H1 (cell line): ENCODE results near the gene RTCB. TPM values are rescaled to one million over a fixed set of nuclear protein-coding genes. Genes with fewer than 3 reads are reported as not detected.

Source experiments
- CTCF ChIA-PET: fragments of 300-600 bp; sonication (Branson Sonifier 250); formaldehyde crosslinking; loops from one replicate; lab custom pipeline; 2021; ENCODE audit not compliant: partially characterized antibody; lab: Charles Lee
- POLR2A ChIA-PET: fragments of 300-600 bp; sonication (Branson Sonifier 250); formaldehyde crosslinking; loops from one replicate; lab custom pipeline; 2021; ENCODE audit warnings: inconsistent platforms; ENCODE audit not compliant: partially characterized antibody; lab: Charles Lee
- DNase-seq, 2 experiments: peaks; one replicate each; pipeline versions ENCODE4 v3.0.0 to v3.0.0-alpha.2; 2010 to 2022; ENCODE audit warnings: low spot score in 2 of 2, low read depth in 1 of 2, mixed read lengths in 1 of 2
- FAIRE-seq: peaks from 2 replicates; lab custom pipeline; 2011; peaks lifted over from hg19 to GRCh38; lab: Jason Lieb, UNC
- H2AFZ ChIP-seq: 2 replicates; pipeline ENCODE4 v1.8.1; 2012; ENCODE audit warnings: low read length, inconsistent platforms
- H2AK5ac ChIP-seq: 2 replicates; pipeline ENCODE4 v1.6.1; 2013; ENCODE audit warnings: low read depth, low read length
- H2BK120ac ChIP-seq: replicated peaks from 2 replicates; pipeline ENCODE3; 2013; ENCODE audit warnings: low read depth, low read length, inconsistent platforms
- H2BK12ac ChIP-seq: 2 replicates; pipeline ENCODE4 v1.6.1; 2013; ENCODE audit warnings: low read depth, low read length
- H2BK15ac ChIP-seq: 2 replicates; pipeline ENCODE4 v1.6.1; 2013; ENCODE audit warnings: low read length
- H2BK20ac ChIP-seq: 2 replicates; pipeline ENCODE4 v1.6.1; 2013; ENCODE audit warnings: low read length
- H2BK5ac ChIP-seq: 2 replicates; pipeline ENCODE4 v1.6.1; 2013; ENCODE audit warnings: low read depth, low read length
- H3K14ac ChIP-seq: 2 replicates; pipeline ENCODE4 v1.6.1; 2013; ENCODE audit warnings: inconsistent platforms; ENCODE audit not compliant: insufficient read length
- H3K18ac ChIP-seq: 2 replicates; pipeline ENCODE4 v1.6.1; 2013; ENCODE audit warnings: low read length; ENCODE audit errors: extremely low read depth
- H3K23ac ChIP-seq: 2 replicates; pipeline ENCODE4 v1.6.1; 2013; ENCODE audit warnings: inconsistent platforms; ENCODE audit not compliant: insufficient read length
- H3K23me2 ChIP-seq: 2 replicates; pipeline ENCODE4 v1.6.1; 2013; ENCODE audit warnings: low read depth, low read length
- H3K27ac ChIP-seq: 2 replicates; pipeline ENCODE4 v1.6.1; 2011; ENCODE audit warnings: low read depth, low read length, inconsistent platforms
- H3K27me3 ChIP-seq, 4 experiments: replicated peaks in 1 of 4; 1 replicate in 1 of 4; 2 replicates in 3 of 4; pipeline versions ENCODE4 v1.6.1 to v1.8.1; 2011 to 2013; ENCODE audit warnings: low read length in 3 of 4, mild to moderate bottlenecking in 3 of 4, inconsistent platforms in 2 of 4, mixed read lengths in 2 of 4, moderate library complexity in 1 of 4; ENCODE audit not compliant: control insufficient read depth in 3 of 4, insufficient read depth in 3 of 4; ENCODE audit errors: extremely low read depth in 1 of 4
- H3K36me3 ChIP-seq, 4 experiments: 2 replicates each; pipeline versions ENCODE4 v1.6.1 to v1.8.1; 2011 to 2013; ENCODE audit warnings: mild to moderate bottlenecking in 4 of 4, low read length in 3 of 4, moderate library complexity in 2 of 4, control low read depth in 1 of 4, inconsistent platforms in 1 of 4; ENCODE audit not compliant: insufficient read depth in 4 of 4, control insufficient read depth in 2 of 4
- H3K4ac ChIP-seq: replicated peaks from 2 replicates; pipeline ENCODE3; 2013; ENCODE audit warnings: low read length, low read depth, mixed read lengths, inconsistent platforms; ENCODE audit not compliant: insufficient read length
- H3K4me1 ChIP-seq, 4 experiments: replicated peaks in 1 of 4; 1 replicate in 1 of 4; 2 replicates in 3 of 4; pipeline versions ENCODE4 v1.6.1 to v1.8.1; 2011 to 2013; ENCODE audit warnings: low read length in 3 of 4, inconsistent platforms in 2 of 4, mixed read lengths in 1 of 4; ENCODE audit not compliant: insufficient read depth in 4 of 4, control insufficient read depth in 3 of 4
- H3K4me2 ChIP-seq, 2 experiments: 2 replicates each; pipeline versions ENCODE4 v1.6.1 to v1.8.1; 2011 to 2013; ENCODE audit warnings: low read depth in 2 of 2, low read length in 2 of 2, control low read depth in 1 of 2, inconsistent platforms in 1 of 2, mild to moderate bottlenecking in 1 of 2; ENCODE audit not compliant: insufficient read depth in 1 of 2
- H3K4me3 ChIP-seq, 4 experiments: fragments of 200-600, 300-600 bp in 1 of 4; sonication (generic), shearing (Covaris generic), sonication (Bioruptor Twin) in 1 of 4; 2 replicates each; pipeline versions ENCODE4 v1.5.1 to v1.8.1; 2011 to 2016; ENCODE audit warnings: low read length in 4 of 4, low read depth in 3 of 4, control low read depth in 2 of 4, inconsistent platforms in 2 of 4, mild to moderate bottlenecking in 2 of 4, mixed read lengths in 1 of 4, moderate library complexity in 1 of 4; ENCODE audit not compliant: insufficient read depth in 2 of 4; ENCODE audit errors: extremely low read depth in 1 of 4
- H3K56ac ChIP-seq: replicated peaks from 2 replicates; pipeline ENCODE3; 2013; ENCODE audit warnings: low read depth, mild to moderate bottlenecking, mixed read lengths, low read length, inconsistent platforms; ENCODE audit not compliant: insufficient read length
- H3K79me1 ChIP-seq: 2 replicates; pipeline ENCODE4 v1.6.1; 2013; ENCODE audit warnings: low read depth, low read length, control low read depth
- H3K79me2 ChIP-seq, 2 experiments: 2 replicates each; pipeline versions ENCODE4 v1.6.1 to v1.8.1; 2012 to 2013; ENCODE audit warnings: low read length in 2 of 2, mild to moderate bottlenecking in 2 of 2, inconsistent platforms in 1 of 2; ENCODE audit not compliant: insufficient read depth in 2 of 2, control insufficient read depth in 1 of 2
- H3K9ac ChIP-seq, 4 experiments: replicated peaks in 1 of 4; 1 replicate in 1 of 4; 2 replicates in 3 of 4; pipeline versions ENCODE4 v1.6.1 to v1.8.1; 2011 to 2013; ENCODE audit warnings: low read depth in 3 of 4, low read length in 3 of 4, control low read depth in 2 of 4, mild to moderate bottlenecking in 2 of 4, moderate library complexity in 2 of 4, inconsistent platforms in 1 of 4; ENCODE audit errors: extremely low read depth in 1 of 4
- H3K9me3 ChIP-seq, 2 experiments: 2 replicates each; pipeline versions ENCODE4 v1.6.1 to v1.8.1; 2012 to 2013; ENCODE audit warnings: mild to moderate bottlenecking in 2 of 2, moderate library complexity in 2 of 2, control low read depth in 1 of 2, inconsistent platforms in 1 of 2, low read depth in 1 of 2, low read length in 1 of 2, mixed read lengths in 1 of 2; ENCODE audit not compliant: insufficient read depth in 2 of 2
- H4K20me1 ChIP-seq, 2 experiments: replicated peaks in 1 of 2; 2 replicates each; pipeline versions ENCODE3 to v1.8.1; 2011 to 2013; ENCODE audit warnings: inconsistent platforms in 2 of 2, low read length in 2 of 2, mild to moderate bottlenecking in 1 of 2; ENCODE audit not compliant: insufficient read depth in 2 of 2, control insufficient read depth in 1 of 2
- H4K5ac ChIP-seq: 2 replicates; pipeline ENCODE4 v1.6.1; 2013; ENCODE audit warnings: low read length, low read depth, mixed read lengths, inconsistent platforms; ENCODE audit not compliant: insufficient read length
- H4K8ac ChIP-seq: 2 replicates; pipeline ENCODE4 v1.8.0; 2013; ENCODE audit warnings: mild to moderate bottlenecking, moderate library complexity, low read length, inconsistent platforms; ENCODE audit not compliant: insufficient read depth; ENCODE audit errors: extremely low read depth
- H4K91ac ChIP-seq: replicated peaks from 2 replicates; pipeline ENCODE3; 2013; ENCODE audit warnings: low read length, mixed read lengths, inconsistent platforms; ENCODE audit not compliant: insufficient read length
- ASH2L ChIP-seq: fragments of 200-600, 300-600 bp; sonication (generic); IDR thresholded peaks from one replicate; pipeline ENCODE4 v1.7.1; 2017; ENCODE audit warnings: low read length
- CHD1 ChIP-seq: IDR thresholded peaks from 2 replicates; pipeline ENCODE4 v1.6.1; 2012; ENCODE audit warnings: low read depth, low read length, improper control_type of control experiment
- EP300 ChIP-seq, 2 experiments: IDR thresholded peaks; 1 replicate in 1 of 2; 2 replicates in 1 of 2; pipeline ENCODE4 v1.6.1; 2011 to 2012; ENCODE audit warnings: low read depth in 2 of 2, low read length in 2 of 2, mild to moderate bottlenecking in 2 of 2, borderline replicate concordance in 1 of 2, inconsistent platforms in 1 of 2, moderate library complexity in 1 of 2
- EZH2 ChIP-seq: fragments of 200-600 bp; sonication (generic); IDR thresholded peaks from 2 replicates; pipeline ENCODE4 v1.7.1; 2012; ENCODE audit warnings: low read depth, mild to moderate bottlenecking, moderate library complexity, low read length, inconsistent platforms; ENCODE audit not compliant: severe bottlenecking
- KDM4A ChIP-seq: IDR thresholded peaks from one replicate; pipeline ENCODE4 v1.7.1; 2012; ENCODE audit warnings: low read depth, mild to moderate bottlenecking, moderate library complexity, low read length, inconsistent platforms; ENCODE audit not compliant: severe bottlenecking
- RXRA ChIP-seq: IDR thresholded peaks from 2 replicates; pipeline ENCODE4 v1.6.1; 2011; ENCODE audit warnings: low read depth, mild to moderate bottlenecking, low read length, moderate library complexity; ENCODE audit not compliant: insufficient read depth
- SIRT6 ChIP-seq: IDR thresholded peaks from one replicate; pipeline ENCODE4 v1.7.1; 2012; ENCODE audit warnings: low read length, inconsistent platforms
- SP4 ChIP-seq: IDR thresholded peaks from 2 replicates; pipeline ENCODE4 v1.6.1; 2012; ENCODE audit warnings: low read length, inconsistent platforms
- TCF12 ChIP-seq: IDR thresholded peaks from 2 replicates; pipeline ENCODE4 v1.6.1; 2011; ENCODE audit warnings: low read depth, mild to moderate bottlenecking, low read length
- WGBS, 2 experiments: shearing (Covaris generic) in 1 of 2; methylation state at CpG; one replicate each; pipeline versions ENCODE4 v1.1.6 to v1.1.7; 2013 to 2015; ENCODE audit warnings: low lambda C conversion rate in 2 of 2, mixed read lengths in 2 of 2, inconsistent platforms in 1 of 2, low coverage in 1 of 2, missing lambda C conversion rate in 1 of 2; ENCODE audit not compliant: insufficient replicate concordance in 2 of 2, insufficient coverage in 1 of 2, insufficient read length in 1 of 2; ENCODE audit errors: extremely low coverage in 1 of 2, missing lambda C conversion rate in 1 of 2; 5-methylcytosine and 5-hydroxymethylcytosine counted together
- polyA plus RNA-seq, 7 experiments: library from polyadenylated mRNA; depleted of rRNA in 3 of 7; stranded (reverse) in 5 of 7; unstranded in 2 of 7; fragments of >200 nt in 5 of 7; fragments of 200-250 nt in 2 of 7; gene quantifications; 1 replicate in 5 of 7; 2 replicates in 1 of 7; 4 replicates in 1 of 7; pipeline versions ENCODE4 v1.2.1 to v1.2.3, GENCODE V29; 2011 to 2013; ENCODE audit warnings: missing spikeins in 2 of 7, mixed read lengths in 2 of 7
- total RNA-seq: library from RNA; stranded (reverse); fragmentation: NEBNext Ultra II Directional; extraction: Animal tissue kit (Norgen Biotek cat#: 25700); gene quantifications from 2 replicates; pipeline ENCODE4 v1.2.1, GENCODE V29; 2021
- TF ChIP-seq, protein P1 (sequence below): IDR thresholded peaks from 2 replicates; pipeline ENCODE4 v1.6.1; 2011; ENCODE audit warnings: low read length, improper control_type of control experiment
- TF ChIP-seq, protein P2 (sequence below): IDR thresholded peaks from 2 replicates; pipeline ENCODE4 v1.6.1; 2012; ENCODE audit warnings: low read length, inconsistent platforms

RTCB gene
- total and polyA plus RNA-seq, 2 of the 8 experiments (the other 6 are each of a cell fraction or from before 2014, with no cell fraction given), result 104 to 114 TPM

DNA sequence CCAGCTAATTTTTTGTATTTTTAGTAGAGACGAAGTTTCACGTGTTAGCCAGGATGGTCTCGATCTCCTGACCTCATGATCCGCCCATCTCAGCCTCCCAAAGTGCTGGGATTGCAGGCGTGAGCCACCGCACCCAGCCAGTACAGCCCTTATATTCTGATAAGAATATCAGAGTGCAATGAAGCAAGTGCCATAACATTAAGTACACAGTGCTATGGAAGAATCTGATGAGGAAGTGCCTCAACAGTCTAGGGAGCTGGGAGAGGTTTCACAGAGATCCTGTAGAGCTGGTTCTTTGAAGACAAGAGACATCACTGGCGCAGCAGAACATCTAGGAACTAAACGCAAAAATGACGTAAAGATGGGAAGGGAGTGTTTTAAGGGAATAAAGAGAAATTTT is 2.1 kb downstream of the RTCB start:
- no peak overlapping the region for H4K91ac ChIP-seq
- no peak overlapping the region for H2BK5ac ChIP-seq
- no peak overlapping the region for H3K9ac ChIP-seq
- no peaks in the 10 kb centered on the region for H3K9me3 ChIP-seq
- 84% methylated on average over 9 of the region's 9 CpGs; no CpG with 5 or more reads in 1 of the 2 experiments for WGBS, 2 experiments
- no peak overlapping the region for H2BK12ac ChIP-seq
- H3K23ac ChIP-seq, result no peak overlapping the region
- H3K36me3 ChIP-seq, result peaks cover 10 to 38% (median 29%) of the 10 kb centered on the region in 4 experiments
- no peak overlapping the region for H2AFZ ChIP-seq
- no peak overlapping the region for H3K18ac ChIP-seq
- no peak overlapping the region for H3K56ac ChIP-seq
- H3K23me2 ChIP-seq, result peaks cover 3% of the 10 kb centered on the region; the same call in 1 of the 2 replicates
- DNase-seq (no peak), FAIRE-seq (no peak)
- CTCF ChIA-PET, result interaction anchor here (0.8 to 2.8 kb wide), 3 partner anchors 20 to 61 kb away, joined by 3 to 9 read pairs (median 3); no protein-coding TSS in a partner anchor
- H2BK15ac ChIP-seq, result no peak overlapping the region
- H3K79me2 ChIP-seq, result peaks cover 13 to 23% of the 10 kb centered on the region in 2 experiments
- no peak overlapping the region for H3K27ac ChIP-seq
- no peak overlapping the region; a peak in 1 of 4 replicates for H3K4me2 ChIP-seq
- no peak overlapping the region for H2AK5ac ChIP-seq
- H3K4me3 ChIP-seq, result no peak overlapping the region
- H4K5ac ChIP-seq, result no peak overlapping the region
- H4K20me1 ChIP-seq, result peaks cover 2 to 4% of the 10 kb centered on the region in 2 experiments
- H3K79me1 ChIP-seq, result peaks cover 3% of the 10 kb centered on the region; the same call in 1 of the 2 replicates
- no peak overlapping the region for H2BK120ac ChIP-seq
- no peak overlapping the region for H3K4ac ChIP-seq
- no peaks in the 10 kb centered on the region; a peak in 1 of 7 replicates for H3K27me3 ChIP-seq
- no peak overlapping the region for H2BK20ac ChIP-seq
- POLR2A ChIA-PET, result interaction anchor here (0.6 to 1.1 kb wide), 2 partner anchors 10 to 25 kb away, joined by 3 read pairs; no protein-coding TSS in a partner anchor
- no peak overlapping the region for H3K14ac ChIP-seq
- H4K8ac ChIP-seq, result no peak overlapping the region
- H3K4me1 ChIP-seq, result no peaks in the 10 kb centered on the region; a peak in 1 of 7 replicates
- TF ChIP-seq CHD1, result no peak
- TF ChIP-seq, protein P1, sequence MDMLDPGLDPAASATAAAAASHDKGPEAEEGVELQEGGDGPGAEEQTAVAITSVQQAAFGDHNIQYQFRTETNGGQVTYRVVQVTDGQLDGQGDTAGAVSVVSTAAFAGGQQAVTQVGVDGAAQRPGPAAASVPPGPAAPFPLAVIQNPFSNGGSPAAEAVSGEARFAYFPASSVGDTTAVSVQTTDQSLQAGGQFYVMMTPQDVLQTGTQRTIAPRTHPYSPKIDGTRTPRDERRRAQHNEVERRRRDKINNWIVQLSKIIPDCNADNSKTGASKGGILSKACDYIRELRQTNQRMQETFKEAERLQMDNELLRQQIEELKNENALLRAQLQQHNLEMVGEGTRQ, result no peak
- no peak for TF ChIP-seq EP300 (IDR thresholded peaks at IDR 0.05; ENCODE audit: borderline replicate concordance in 1 of 2, low read depth in 2 of 2, low read length in 2 of 2)
- no peak for TF ChIP-seq TCF12
- TF ChIP-seq SIRT6, result no peak
- no peak for TF ChIP-seq KDM4A
- no peak for TF ChIP-seq SP4
- TF ChIP-seq RXRA, result no peak
- TF ChIP-seq ASH2L, result no peak
- TF ChIP-seq, protein P2, sequence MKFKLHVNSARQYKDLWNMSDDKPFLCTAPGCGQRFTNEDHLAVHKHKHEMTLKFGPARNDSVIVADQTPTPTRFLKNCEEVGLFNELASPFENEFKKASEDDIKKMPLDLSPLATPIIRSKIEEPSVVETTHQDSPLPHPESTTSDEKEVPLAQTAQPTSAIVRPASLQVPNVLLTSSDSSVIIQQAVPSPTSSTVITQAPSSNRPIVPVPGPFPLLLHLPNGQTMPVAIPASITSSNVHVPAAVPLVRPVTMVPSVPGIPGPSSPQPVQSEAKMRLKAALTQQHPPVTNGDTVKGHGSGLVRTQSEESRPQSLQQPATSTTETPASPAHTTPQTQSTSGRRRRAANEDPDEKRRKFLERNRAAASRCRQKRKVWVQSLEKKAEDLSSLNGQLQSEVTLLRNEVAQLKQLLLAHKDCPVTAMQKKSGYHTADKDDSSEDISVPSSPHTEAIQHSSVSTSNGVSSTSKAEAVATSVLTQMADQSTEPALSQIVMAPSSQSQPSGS, result no peak
- no peak for TF ChIP-seq EZH2
